ENCODE measurements around the gene STK11. TPM values are rescaled to one million over a fixed set of nuclear protein-coding genes. Genes with fewer than 3 reads are reported as not detected.

Gene STK11
- polyA plus RNA-seq, 1 donor from 2014 or later: 51.6 TPM

DNA sequence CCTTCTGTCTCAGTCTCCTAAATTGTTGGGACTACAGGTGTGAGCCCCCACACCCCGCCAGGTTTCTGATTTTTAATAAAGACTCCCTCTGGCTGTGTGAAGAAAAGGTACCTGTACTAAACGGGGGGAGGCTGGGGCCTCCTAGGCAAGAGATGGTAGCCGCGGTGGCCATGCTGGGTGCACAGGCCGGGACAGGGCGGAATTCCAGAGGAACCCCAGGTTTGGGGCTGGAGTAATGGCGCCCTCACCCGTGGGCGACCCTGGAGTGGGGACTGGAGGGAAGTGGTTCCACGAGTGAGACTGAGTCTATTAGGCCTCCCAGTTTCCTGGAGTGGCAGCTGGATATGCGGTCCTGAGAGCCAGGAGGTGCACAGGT lies 33.8 kb downstream of the STK11 start:
- Histone ChIP-seq H3K36me3 (ENCODE audit: insufficient read depth, low read length) (no peaks in the 10 kb centered on the region), H3K9ac (ENCODE audit: low read length) (peak overlapping the region; percentile 92), H3K27ac (ENCODE audit: low read length) (peak overlapping the region; percentile 94), H3K9me2 (ENCODE audit: insufficient read depth, low read length) (no peaks in the 10 kb centered on the region), H2AFZ (ENCODE audit: low read depth, low read length) (no peak overlapping the region), H3K9me3 (ENCODE audit: low read length) (no peaks in the 10 kb centered on the region), H3K27me3 (ENCODE audit: insufficient read depth, low read depth, low read length) (no peaks in the 10 kb centered on the region), H4K20me1 (ENCODE audit: insufficient read depth) (no peaks in the 10 kb centered on the region), H3K79me2 (replicated peaks; ENCODE audit: insufficient read depth, low read length) (peaks cover 13% of the 10 kb centered on the region), H3K4me3 (ENCODE audit: low read length) (peak overlapping the region; percentile 69), H3K4me2 (ENCODE audit: low read length) (peak overlapping the region; percentile 82), H3F3A (ENCODE audit: insufficient read depth, low read length, poor library complexity, severe bottlenecking) (peaks cover 4% of the 10 kb centered on the region)
- TF ChIP-seq EP300 (conservative IDR thresholded peaks at IDR 0.05; ENCODE audit: poor library complexity, severe bottlenecking) (no peak), RAD21 (conservative IDR thresholded peaks at IDR 0.05) (no peak), EZH2 (IDR thresholded peaks at IDR 0.05; ENCODE audit: borderline replicate concordance, insufficient read depth, low read length, poor library complexity, severe bottlenecking) (no peak), MXI1 (conservative IDR thresholded peaks at IDR 0.05; ENCODE audit: poor library complexity, severe bottlenecking) (no peak), SMC3 (conservative IDR thresholded peaks at IDR 0.05; ENCODE audit: poor library complexity) (no peak), POLR2AphosphoS5 (IDR thresholded peaks at IDR 0.05) (no peak), TAF1 (IDR thresholded peaks at IDR 0.05; ENCODE audit: low read depth) (no peak)
- TF ChIP-seq, protein P1, sequence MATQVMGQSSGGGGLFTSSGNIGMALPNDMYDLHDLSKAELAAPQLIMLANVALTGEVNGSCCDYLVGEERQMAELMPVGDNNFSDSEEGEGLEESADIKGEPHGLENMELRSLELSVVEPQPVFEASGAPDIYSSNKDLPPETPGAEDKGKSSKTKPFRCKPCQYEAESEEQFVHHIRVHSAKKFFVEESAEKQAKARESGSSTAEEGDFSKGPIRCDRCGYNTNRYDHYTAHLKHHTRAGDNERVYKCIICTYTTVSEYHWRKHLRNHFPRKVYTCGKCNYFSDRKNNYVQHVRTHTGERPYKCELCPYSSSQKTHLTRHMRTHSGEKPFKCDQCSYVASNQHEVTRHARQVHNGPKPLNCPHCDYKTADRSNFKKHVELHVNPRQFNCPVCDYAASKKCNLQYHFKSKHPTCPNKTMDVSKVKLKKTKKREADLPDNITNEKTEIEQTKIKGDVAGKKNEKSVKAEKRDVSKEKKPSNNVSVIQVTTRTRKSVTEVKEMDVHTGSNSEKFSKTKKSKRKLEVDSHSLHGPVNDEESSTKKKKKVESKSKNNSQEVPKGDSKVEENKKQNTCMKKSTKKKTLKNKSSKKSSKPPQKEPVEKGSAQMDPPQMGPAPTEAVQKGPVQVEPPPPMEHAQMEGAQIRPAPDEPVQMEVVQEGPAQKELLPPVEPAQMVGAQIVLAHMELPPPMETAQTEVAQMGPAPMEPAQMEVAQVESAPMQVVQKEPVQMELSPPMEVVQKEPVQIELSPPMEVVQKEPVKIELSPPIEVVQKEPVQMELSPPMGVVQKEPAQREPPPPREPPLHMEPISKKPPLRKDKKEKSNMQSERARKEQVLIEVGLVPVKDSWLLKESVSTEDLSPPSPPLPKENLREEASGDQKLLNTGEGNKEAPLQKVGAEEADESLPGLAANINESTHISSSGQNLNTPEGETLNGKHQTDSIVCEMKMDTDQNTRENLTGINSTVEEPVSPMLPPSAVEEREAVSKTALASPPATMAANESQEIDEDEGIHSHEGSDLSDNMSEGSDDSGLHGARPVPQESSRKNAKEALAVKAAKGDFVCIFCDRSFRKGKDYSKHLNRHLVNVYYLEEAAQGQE (IDR thresholded peaks at IDR 0.05; ENCODE audit: borderline replicate concordance): no peak
- TF ChIP-seq, protein P2, sequence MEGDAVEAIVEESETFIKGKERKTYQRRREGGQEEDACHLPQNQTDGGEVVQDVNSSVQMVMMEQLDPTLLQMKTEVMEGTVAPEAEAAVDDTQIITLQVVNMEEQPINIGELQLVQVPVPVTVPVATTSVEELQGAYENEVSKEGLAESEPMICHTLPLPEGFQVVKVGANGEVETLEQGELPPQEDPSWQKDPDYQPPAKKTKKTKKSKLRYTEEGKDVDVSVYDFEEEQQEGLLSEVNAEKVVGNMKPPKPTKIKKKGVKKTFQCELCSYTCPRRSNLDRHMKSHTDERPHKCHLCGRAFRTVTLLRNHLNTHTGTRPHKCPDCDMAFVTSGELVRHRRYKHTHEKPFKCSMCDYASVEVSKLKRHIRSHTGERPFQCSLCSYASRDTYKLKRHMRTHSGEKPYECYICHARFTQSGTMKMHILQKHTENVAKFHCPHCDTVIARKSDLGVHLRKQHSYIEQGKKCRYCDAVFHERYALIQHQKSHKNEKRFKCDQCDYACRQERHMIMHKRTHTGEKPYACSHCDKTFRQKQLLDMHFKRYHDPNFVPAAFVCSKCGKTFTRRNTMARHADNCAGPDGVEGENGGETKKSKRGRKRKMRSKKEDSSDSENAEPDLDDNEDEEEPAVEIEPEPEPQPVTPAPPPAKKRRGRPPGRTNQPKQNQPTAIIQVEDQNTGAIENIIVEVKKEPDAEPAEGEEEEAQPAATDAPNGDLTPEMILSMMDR (IDR thresholded peaks at IDR 0.05; ENCODE audit: poor library complexity, severe bottlenecking): no peak

DNA sequence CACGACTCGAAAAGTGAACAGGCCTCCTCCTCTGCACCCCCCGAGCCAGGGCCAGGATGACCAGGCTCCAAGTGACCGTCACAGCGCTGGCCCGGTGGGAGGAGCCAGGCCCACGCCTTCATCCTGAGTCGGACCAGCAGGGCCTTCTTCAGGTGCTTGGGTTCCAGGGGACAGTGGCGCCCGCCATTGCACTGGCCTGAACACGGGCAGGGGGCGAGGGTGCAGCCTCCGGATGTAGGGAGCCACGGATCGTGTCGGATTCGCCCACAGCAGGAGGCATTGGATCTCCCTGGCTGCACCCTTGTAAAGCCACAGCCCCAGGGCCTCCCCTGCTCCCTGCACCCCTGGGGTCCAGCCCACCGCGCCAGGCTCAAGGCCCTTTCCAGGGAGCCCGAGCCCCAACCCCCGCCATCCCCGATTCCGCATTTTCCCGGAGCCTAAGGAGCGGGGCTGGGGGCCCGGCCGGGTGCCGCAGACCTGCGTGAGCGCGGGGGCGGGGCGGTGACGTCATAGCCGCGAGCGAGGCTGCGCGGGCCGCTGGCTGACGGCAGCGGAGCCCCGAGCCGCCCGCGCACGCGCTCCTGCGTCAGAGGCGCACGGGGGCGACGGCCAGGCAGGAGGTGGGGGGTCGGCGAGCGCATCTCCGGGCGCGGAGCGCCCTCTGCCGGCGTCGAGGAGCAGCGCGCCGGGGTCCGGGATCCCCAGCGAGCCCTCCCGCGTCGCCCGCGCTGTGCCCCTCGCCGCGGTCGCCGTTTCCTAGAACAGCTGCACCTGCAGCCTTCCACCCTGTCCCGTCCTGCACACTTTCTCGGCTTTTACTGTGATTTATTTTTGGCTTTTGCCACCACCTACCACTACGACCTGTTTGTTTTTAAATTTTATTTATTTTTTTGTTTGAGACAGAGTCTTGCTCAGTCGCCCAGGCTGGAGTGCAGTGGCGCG lies 34.5 kb downstream of the STK11 start:
- Histone ChIP-seq H3K27me3 (ENCODE audit: insufficient read depth, low read depth, low read length) (no peaks in the 10 kb centered on the region), H3K79me2 (replicated peaks; ENCODE audit: insufficient read depth, low read length) (peaks cover 13% of the 10 kb centered on the region), H2AFZ (ENCODE audit: low read depth, low read length) (no peak overlapping the region), H3K27ac (ENCODE audit: low read length) (peak overlapping the region; percentile 94), H3K4me2 (ENCODE audit: low read length) (peak overlapping the region; percentile 82), H3F3A (ENCODE audit: insufficient read depth, low read length, poor library complexity, severe bottlenecking) (peaks cover 4% of the 10 kb centered on the region), H4K20me1 (ENCODE audit: insufficient read depth) (no peaks in the 10 kb centered on the region), H3K9me2 (ENCODE audit: insufficient read depth, low read length) (no peaks in the 10 kb centered on the region), H3K36me3 (ENCODE audit: insufficient read depth, low read length) (no peaks in the 10 kb centered on the region), H3K9ac (ENCODE audit: low read length) (peak overlapping the region; percentile 92), H3K4me3 (ENCODE audit: low read length) (peak overlapping the region; percentile 69), H3K9me3 (ENCODE audit: low read length) (no peaks in the 10 kb centered on the region)
- TF ChIP-seq SMC3 (conservative IDR thresholded peaks at IDR 0.05; ENCODE audit: poor library complexity): peak; percentile 82
- TF ChIP-seq POLR2AphosphoS5 (IDR thresholded peaks at IDR 0.05): peak; percentile 76
- TF ChIP-seq EP300 (conservative IDR thresholded peaks at IDR 0.05; ENCODE audit: poor library complexity, severe bottlenecking): peak; percentile 87
- TF ChIP-seq MXI1 (conservative IDR thresholded peaks at IDR 0.05; ENCODE audit: poor library complexity, severe bottlenecking): peak; percentile 63
- peak; percentile 93 for TF ChIP-seq RAD21 (conservative IDR thresholded peaks at IDR 0.05)
- TF ChIP-seq, protein P2 (IDR thresholded peaks at IDR 0.05; ENCODE audit: poor library complexity, severe bottlenecking): peak; percentile 99
- no peak for TF ChIP-seq TAF1 (IDR thresholded peaks at IDR 0.05; ENCODE audit: low read depth)
- TF ChIP-seq, protein P1 (IDR thresholded peaks at IDR 0.05; ENCODE audit: borderline replicate concordance): no peak
- no peak for TF ChIP-seq EZH2 (IDR thresholded peaks at IDR 0.05; ENCODE audit: borderline replicate concordance, insufficient read depth, low read length, poor library complexity, severe bottlenecking)

All from neural cell (in vitro differentiated cells).